Mucosa of descending colon (tissue), 3 donors: ENCODE data around the gene PEX11G. TPM values are rescaled to one million over a fixed set of nuclear protein-coding genes. Genes with fewer than 3 reads are reported as not detected.

Source experiments
- ATAC-seq: fragments of 200-7000 bp; cut with Tn5 transposase; one replicate; pipeline ENCODE4 v1.9.1; 2020; ENCODE audit warnings: mild to moderate bottlenecking, moderate library complexity
- DNase-seq, 3 donors: peaks; one replicate each; pipeline ENCODE4 v3.0.0-alpha.2; 2020
- H3K36me3 ChIP-seq: fragments of 200-600 bp; one replicate; pipeline ENCODE4 v1.8.0; 2021; ENCODE audit warnings: low read depth, mild to moderate bottlenecking
- H3K4me1 ChIP-seq: fragments of 200-600 bp; one replicate; pipeline ENCODE4 v1.8.0; 2021; ENCODE audit warnings: low read depth, mild to moderate bottlenecking
- H3K4me3 ChIP-seq: fragments of 200-600 bp; one replicate; pipeline ENCODE4 v1.8.0; 2021; ENCODE audit warnings: mild to moderate bottlenecking
- H3K9me3 ChIP-seq: fragments of 200-600 bp; one replicate; pipeline ENCODE4 v1.8.0; 2021; ENCODE audit warnings: mild to moderate bottlenecking
- CTCF ChIP-seq: fragments of 200-600 bp; IDR thresholded peaks from one replicate; pipeline ENCODE4 v1.8.0; 2022; ENCODE audit warnings: antibody characterized with exemption, mild to moderate bottlenecking
- intact Hi-C, 2 donors: fragments of 100-400 bp; cut with DNase I in 1 of 2; cut with micrococcal nuclease in 1 of 2; formaldehyde crosslinking; loops; one replicate each; pipeline versions ENCODE4 v1.11.0 to v1.11.1; 2022; cut with DNase I, micrococcal nuclease
- total RNA-seq, 3 donors: library from RNA; stranded (reverse); fragmentation: NEBNext Ultra II Directional in 2 of 3; extraction: Animal tissue kit (Norgen Biotek cat#: 25700) in 2 of 3; gene quantifications; one replicate each; pipeline versions ENCODE4 v1.2.1 to v1.2.4, GENCODE V29; 2021 to 2023
- donor health status: DM: no; HTN: no; CAD: no; lungs with moderate emphysema.
- donor health status: DM: no; HTN: no; CAD: no.
- donor health status: DM: no; HTN: yes; CAD: no.

Gene PEX11G
- total RNA-seq, 3 donors from 2014 or later = 4.0 to 9.5 (median 8.1) TPM

- no peak for DNase-seq
- TF ChIP-seq CTCF = no peak
- ATAC-seq = no peak
- intact Hi-C loops = no loop called here
- no peak overlapping the region for H3K4me3 ChIP-seq
- no peaks in the 10 kb centered on the region for H3K9me3 ChIP-seq
- H3K4me1 ChIP-seq = peaks cover 7% of the 10 kb centered on the region
- no peaks in the 10 kb centered on the region for H3K36me3 ChIP-seq
These were observed 10.0 kb downstream of the PEX11G start for GRCh38 chr19:7478843-7479227.

GRCh38 chr19:7478173-7478842 is 10.5 kb downstream of the PEX11G start:
- peak; percentile 1 for ATAC-seq

GRCh38 chr19:7477758-7478157 is 11.1 kb downstream of the PEX11G start:
- no peak for DNase-seq
- Histone ChIP-seq H3K9me3 (no peaks in the 10 kb centered on the region), H3K36me3 (no peaks in the 10 kb centered on the region), H3K4me3 (no peak overlapping the region), H3K4me1 (no peaks in the 10 kb centered on the region)
- no peak for ATAC-seq
- no peak for TF ChIP-seq CTCF
- intact Hi-C loops = no loop called here

More at GRCh38 chr19:7478173-7478842, 10.5 kb downstream of the PEX11G start:
- H3K9me3 ChIP-seq = no peaks in the 10 kb centered on the region
- DNase-seq = no peak
- peaks cover 2% of the 10 kb centered on the region for H3K4me1 ChIP-seq
- TF ChIP-seq CTCF = no peak
- no peak overlapping the region for H3K4me3 ChIP-seq
- no peaks in the 10 kb centered on the region for H3K36me3 ChIP-seq
- intact Hi-C loops = no loop called here

GRCh38 chr19:7476777-7477494 is 11.9 kb downstream of the PEX11G start:
- H3K36me3 ChIP-seq = no peaks in the 10 kb centered on the region
- ATAC-seq (peak; percentile 4), DNase-seq (no peak)
- H3K9me3 ChIP-seq = no peaks in the 10 kb centered on the region
- no peak for TF ChIP-seq CTCF
- H3K4me3 ChIP-seq = no peak overlapping the region
- intact Hi-C loops = no loop called here
- no peaks in the 10 kb centered on the region for H3K4me1 ChIP-seq

- TF ChIP-seq CTCF = no peak
- no peaks in the 10 kb centered on the region for H3K4me1 ChIP-seq
- no peak overlapping the region for H3K4me3 ChIP-seq
- DNase-seq = no peak
- no peaks in the 10 kb centered on the region for H3K36me3 ChIP-seq
- H3K9me3 ChIP-seq = no peaks in the 10 kb centered on the region
- intact Hi-C loops = no loop called here
- ATAC-seq = peak; percentile 27
These were observed 12.6 kb downstream of the PEX11G start for GRCh38 chr19:7476241-7476640.
